Endothelial cell of umbilical vein (primary cell): ENCODE data around the gene MED27.

Experiments
- CTCF ChIP-seq, 2 donors: IDR thresholded peaks; 1 replicate in 1 of 2; 2 replicates in 1 of 2; pipeline ENCODE4 v1.5.1; 2011; ENCODE audit warnings: low read length in 2 of 2, mild to moderate bottlenecking in 2 of 2, moderate library complexity in 2 of 2, control low read depth in 1 of 2, inconsistent platforms in 1 of 2, low read depth in 1 of 2; ENCODE audit not compliant: insufficient read depth in 1 of 2; ENCODE audit errors: extremely low read depth in 1 of 2
- EZH2 ChIP-seq: IDR thresholded peaks from 2 replicates; pipeline ENCODE4 v1.6.1; 2012; ENCODE audit warnings: borderline replicate concordance, low read depth, mild to moderate bottlenecking, moderate library complexity, low read length, inconsistent platforms; ENCODE audit not compliant: severe bottlenecking
- GATA2 ChIP-seq: IDR thresholded peaks from 2 replicates; pipeline ENCODE4 v1.7.0; 2011; ENCODE audit warnings: low read depth, mild to moderate bottlenecking, moderate library complexity, mixed read lengths, low read length; ENCODE audit not compliant: insufficient read length, insufficient read depth
- JUN ChIP-seq: IDR thresholded peaks from 2 replicates; pipeline ENCODE4 v1.6.1; 2011; ENCODE audit warnings: borderline replicate concordance, low read depth; ENCODE audit not compliant: insufficient read length, insufficient read depth
- MAX ChIP-seq: IDR thresholded peaks from 2 replicates; pipeline ENCODE4 v1.6.1; 2011; ENCODE audit not compliant: insufficient read depth, insufficient read length
- MYC ChIP-seq: IDR thresholded peaks from one replicate; pipeline ENCODE4 v1.6.1; 2011; ENCODE audit warnings: mild to moderate bottlenecking, low read depth, low read length
- POLR2A ChIP-seq: IDR thresholded peaks from 2 replicates; pipeline ENCODE4 v1.6.1; 2012; ENCODE audit warnings: low read depth, mild to moderate bottlenecking, control low read depth, low read length
- POLR2AphosphoS5 ChIP-seq: IDR thresholded peaks from 2 replicates; pipeline ENCODE4 v1.6.1; 2012; ENCODE audit warnings: low read depth, mild to moderate bottlenecking, control low read depth, low read length, moderate library complexity; ENCODE audit not compliant: insufficient read depth

- TF ChIP-seq POLR2AphosphoS5 (no peak), CTCF (IDR thresholded peaks at IDR 0.05; ENCODE audit: extremely low read depth in 1 of 2, insufficient read depth in 1 of 2, low read depth in 1 of 2, low read length in 2 of 2) (no peak), EZH2 (no peak), POLR2A (no peak), MAX (no peak), GATA2 (no peak), JUN (no peak), MYC (no peak)
Measured at GRCh38 chr9:131814707-131815106, 265.0 kb downstream of the MED27 start.
